ENCODE measurements around the gene ANO1. TPM values are rescaled to one million over a fixed set of nuclear protein-coding genes. Genes with fewer than 3 reads are reported as not detected.

Gene ANO1
- total RNA-seq, 1 experiment from 2014 or later = 17.8 TPM

- Mint-ChIP-seq H3K4me1 (ENCODE audit: low read depth, unreplicated experiment) (no peaks in the 10 kb centered on the region), H3K4me3 (ENCODE audit: low read depth, unreplicated experiment) (no peak overlapping the region), H3K9me3 (ENCODE audit: low read depth, unreplicated experiment) (peaks cover 4% of the 10 kb centered on the region), H3K27ac (ENCODE audit: unreplicated experiment) (no peak overlapping the region), H3K36me3 (ENCODE audit: insufficient read depth, unreplicated experiment) (no peaks in the 10 kb centered on the region), H3K27me3 (ENCODE audit: unreplicated experiment) (no peaks in the 10 kb centered on the region)
- intact Hi-C loops (cut with micrococcal nuclease; ENCODE audit: unreplicated experiment) = no loop called here
- DNase-seq = no peak
- TF ChIP-seq, protein P1, sequence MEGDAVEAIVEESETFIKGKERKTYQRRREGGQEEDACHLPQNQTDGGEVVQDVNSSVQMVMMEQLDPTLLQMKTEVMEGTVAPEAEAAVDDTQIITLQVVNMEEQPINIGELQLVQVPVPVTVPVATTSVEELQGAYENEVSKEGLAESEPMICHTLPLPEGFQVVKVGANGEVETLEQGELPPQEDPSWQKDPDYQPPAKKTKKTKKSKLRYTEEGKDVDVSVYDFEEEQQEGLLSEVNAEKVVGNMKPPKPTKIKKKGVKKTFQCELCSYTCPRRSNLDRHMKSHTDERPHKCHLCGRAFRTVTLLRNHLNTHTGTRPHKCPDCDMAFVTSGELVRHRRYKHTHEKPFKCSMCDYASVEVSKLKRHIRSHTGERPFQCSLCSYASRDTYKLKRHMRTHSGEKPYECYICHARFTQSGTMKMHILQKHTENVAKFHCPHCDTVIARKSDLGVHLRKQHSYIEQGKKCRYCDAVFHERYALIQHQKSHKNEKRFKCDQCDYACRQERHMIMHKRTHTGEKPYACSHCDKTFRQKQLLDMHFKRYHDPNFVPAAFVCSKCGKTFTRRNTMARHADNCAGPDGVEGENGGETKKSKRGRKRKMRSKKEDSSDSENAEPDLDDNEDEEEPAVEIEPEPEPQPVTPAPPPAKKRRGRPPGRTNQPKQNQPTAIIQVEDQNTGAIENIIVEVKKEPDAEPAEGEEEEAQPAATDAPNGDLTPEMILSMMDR (IDR thresholded peaks at IDR 0.05; ENCODE audit: unreplicated experiment) = no peak
- no TSS peak for BruUV-seq (replicated peaks)
- CTCF ChIA-PET = interaction anchor here (0.6 kb wide), 1 partner anchor 894 kb away, joined by 3 read pairs; no protein-coding TSS in a partner anchor
Measured at GRCh38 chr11:70099578-70100279, 21.6 kb downstream of the ANO1 start.

DNA sequence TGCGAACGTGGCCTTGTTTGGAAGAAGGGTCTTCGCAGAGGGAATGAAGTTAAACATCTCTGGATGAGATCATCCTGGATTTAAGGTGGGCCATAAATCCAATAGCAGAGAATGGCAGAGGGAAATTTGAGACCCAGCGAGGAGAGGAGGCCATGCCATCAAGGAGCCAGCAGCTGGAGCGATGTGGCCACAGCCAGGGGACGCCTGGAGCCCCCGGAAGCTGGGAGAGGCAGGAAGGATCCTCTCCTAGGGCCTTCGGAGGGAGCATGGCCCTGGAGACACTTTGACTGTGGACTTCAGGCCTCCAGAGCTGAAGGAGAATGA is 22.1 kb downstream of the ANO1 start:
- Mint-ChIP-seq H3K27me3 (ENCODE audit: unreplicated experiment) (no peaks in the 10 kb centered on the region), H3K4me3 (ENCODE audit: low read depth, unreplicated experiment) (no peak overlapping the region), H3K27ac (ENCODE audit: unreplicated experiment) (no peak overlapping the region), H3K36me3 (ENCODE audit: insufficient read depth, unreplicated experiment) (no peaks in the 10 kb centered on the region), H3K9me3 (ENCODE audit: low read depth, unreplicated experiment) (no peaks in the 10 kb centered on the region), H3K4me1 (ENCODE audit: low read depth, unreplicated experiment) (no peaks in the 10 kb centered on the region)
- intact Hi-C loops (cut with micrococcal nuclease; ENCODE audit: unreplicated experiment) = no loop called here
- no peak for DNase-seq
- CTCF ChIA-PET = no interaction called here
- no TSS peak for BruUV-seq (replicated peaks)
- TF ChIP-seq, protein P1 (IDR thresholded peaks at IDR 0.05; ENCODE audit: unreplicated experiment) = no peak

GRCh38 chr11:70100791-70101190 is 22.7 kb downstream of the ANO1 start:
- Mint-ChIP-seq H3K27ac (ENCODE audit: unreplicated experiment) (no peak overlapping the region), H3K4me3 (ENCODE audit: low read depth, unreplicated experiment) (no peak overlapping the region), H3K9me3 (ENCODE audit: low read depth, unreplicated experiment) (no peaks in the 10 kb centered on the region), H3K4me1 (ENCODE audit: low read depth, unreplicated experiment) (no peaks in the 10 kb centered on the region), H3K27me3 (ENCODE audit: unreplicated experiment) (no peaks in the 10 kb centered on the region), H3K36me3 (ENCODE audit: insufficient read depth, unreplicated experiment) (no peaks in the 10 kb centered on the region)
- TF ChIP-seq, protein P1 (IDR thresholded peaks at IDR 0.05; ENCODE audit: unreplicated experiment) = no peak
- BruUV-seq (replicated peaks) = no TSS peak
- no peak for DNase-seq
- intact Hi-C loops (cut with micrococcal nuclease; ENCODE audit: unreplicated experiment) = no loop called here
- CTCF ChIA-PET = no interaction called here

- H3K9me3 Mint-ChIP-seq (ENCODE audit: low read depth, unreplicated experiment) = no peaks in the 10 kb centered on the region
- no TSS peak for BruUV-seq (replicated peaks)
- DNase-seq = no peak
- no peaks in the 10 kb centered on the region for H3K27me3 Mint-ChIP-seq (ENCODE audit: unreplicated experiment)
- TF ChIP-seq, protein P1 (IDR thresholded peaks at IDR 0.05; ENCODE audit: unreplicated experiment) = no peak
- no peaks in the 10 kb centered on the region for H3K36me3 Mint-ChIP-seq (ENCODE audit: insufficient read depth, unreplicated experiment)
- H3K27ac Mint-ChIP-seq (ENCODE audit: unreplicated experiment) = no peak overlapping the region
- no peak overlapping the region for H3K4me3 Mint-ChIP-seq (ENCODE audit: low read depth, unreplicated experiment)
- H3K4me1 Mint-ChIP-seq (ENCODE audit: low read depth, unreplicated experiment) = no peaks in the 10 kb centered on the region
- intact Hi-C loops (cut with micrococcal nuclease; ENCODE audit: unreplicated experiment) = no loop called here
- CTCF ChIA-PET = no interaction called here
Measured at GRCh38 chr11:70103256-70103975, 25.3 kb downstream of the ANO1 start.
